ENCODE data around the gene NUP210L.

DNA sequence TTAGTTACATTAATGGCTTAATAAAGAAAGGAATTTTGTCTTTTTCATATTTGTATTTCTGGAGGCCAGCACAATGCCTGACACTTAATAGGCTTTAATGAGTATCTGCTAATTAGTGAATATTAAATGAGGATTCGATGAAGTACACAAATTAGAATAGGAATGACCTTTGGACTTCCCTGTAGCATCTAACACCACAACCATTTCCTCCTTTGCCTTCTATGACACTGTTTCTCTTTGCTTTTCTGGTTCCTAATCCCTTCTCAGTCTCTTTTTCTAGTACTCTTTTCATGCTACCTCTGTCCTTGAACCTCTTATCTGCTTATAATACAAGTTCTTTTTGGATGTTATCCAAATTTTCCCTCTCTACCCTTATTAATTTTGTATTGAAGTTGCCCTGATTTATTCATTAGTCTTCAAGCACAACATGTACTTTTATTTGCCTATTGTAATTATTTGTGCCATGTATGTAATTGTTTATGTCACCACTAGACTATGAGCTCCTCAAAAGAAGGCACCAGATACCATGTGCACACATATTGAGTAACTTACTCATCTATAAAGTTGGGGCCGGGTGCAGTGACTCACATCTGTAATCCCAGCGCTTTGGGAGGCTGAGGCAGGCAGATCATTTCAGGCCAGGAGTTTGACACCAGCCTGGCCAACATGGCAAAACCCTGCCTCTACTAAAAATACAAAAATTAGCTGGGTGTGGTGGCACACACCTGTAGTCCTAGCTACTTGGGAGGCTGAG is 140.5 kb downstream of the NUP210L start:
- TF ChIP-seq MYC (IDR thresholded peaks at IDR 0.05; ENCODE audit: low read depth, low read length) = no peak
- TF ChIP-seq MYC (CRISPR knock-in tag; IDR thresholded peaks at IDR 0.05; ENCODE audit: borderline replicate concordance, low read depth) = no peak
- no peak for TF ChIP-seq ZNF224 (CRISPR knock-in tag; IDR thresholded peaks at IDR 0.05)
- no peak for TF ChIP-seq MAZ (CRISPR knock-in tag; conservative IDR thresholded peaks at IDR 0.05 in 1 of 2, IDR thresholded peaks at IDR 0.05 in 1 of 2)
- TF ChIP-seq SMAD2 (IDR thresholded peaks at IDR 0.05; ENCODE audit: low read depth, low read length) = no peak
- no peak for TF ChIP-seq NFRKB (IDR thresholded peaks at IDR 0.05; ENCODE audit: low read depth)
- TF ChIP-seq RAD21 (CRISPR knock-in tag; conservative IDR thresholded peaks at IDR 0.05 in 1 of 2, IDR thresholded peaks at IDR 0.05 in 1 of 2) = no peak
- TF ChIP-seq, protein P1, sequence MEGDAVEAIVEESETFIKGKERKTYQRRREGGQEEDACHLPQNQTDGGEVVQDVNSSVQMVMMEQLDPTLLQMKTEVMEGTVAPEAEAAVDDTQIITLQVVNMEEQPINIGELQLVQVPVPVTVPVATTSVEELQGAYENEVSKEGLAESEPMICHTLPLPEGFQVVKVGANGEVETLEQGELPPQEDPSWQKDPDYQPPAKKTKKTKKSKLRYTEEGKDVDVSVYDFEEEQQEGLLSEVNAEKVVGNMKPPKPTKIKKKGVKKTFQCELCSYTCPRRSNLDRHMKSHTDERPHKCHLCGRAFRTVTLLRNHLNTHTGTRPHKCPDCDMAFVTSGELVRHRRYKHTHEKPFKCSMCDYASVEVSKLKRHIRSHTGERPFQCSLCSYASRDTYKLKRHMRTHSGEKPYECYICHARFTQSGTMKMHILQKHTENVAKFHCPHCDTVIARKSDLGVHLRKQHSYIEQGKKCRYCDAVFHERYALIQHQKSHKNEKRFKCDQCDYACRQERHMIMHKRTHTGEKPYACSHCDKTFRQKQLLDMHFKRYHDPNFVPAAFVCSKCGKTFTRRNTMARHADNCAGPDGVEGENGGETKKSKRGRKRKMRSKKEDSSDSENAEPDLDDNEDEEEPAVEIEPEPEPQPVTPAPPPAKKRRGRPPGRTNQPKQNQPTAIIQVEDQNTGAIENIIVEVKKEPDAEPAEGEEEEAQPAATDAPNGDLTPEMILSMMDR (IDR thresholded peaks at IDR 0.05 in 2 of 3, conservative IDR thresholded peaks at IDR 0.05 in 1 of 3; ENCODE audit: insufficient read depth in 2 of 3, low read depth in 1 of 3, low read length in 3 of 3) = no peak
- no peak for TF ChIP-seq XRCC5 (IDR thresholded peaks at IDR 0.05; ENCODE audit: low read depth, low read length)
- TF ChIP-seq YBX1 (IDR thresholded peaks at IDR 0.05) = no peak
- TF ChIP-seq, protein P2, sequence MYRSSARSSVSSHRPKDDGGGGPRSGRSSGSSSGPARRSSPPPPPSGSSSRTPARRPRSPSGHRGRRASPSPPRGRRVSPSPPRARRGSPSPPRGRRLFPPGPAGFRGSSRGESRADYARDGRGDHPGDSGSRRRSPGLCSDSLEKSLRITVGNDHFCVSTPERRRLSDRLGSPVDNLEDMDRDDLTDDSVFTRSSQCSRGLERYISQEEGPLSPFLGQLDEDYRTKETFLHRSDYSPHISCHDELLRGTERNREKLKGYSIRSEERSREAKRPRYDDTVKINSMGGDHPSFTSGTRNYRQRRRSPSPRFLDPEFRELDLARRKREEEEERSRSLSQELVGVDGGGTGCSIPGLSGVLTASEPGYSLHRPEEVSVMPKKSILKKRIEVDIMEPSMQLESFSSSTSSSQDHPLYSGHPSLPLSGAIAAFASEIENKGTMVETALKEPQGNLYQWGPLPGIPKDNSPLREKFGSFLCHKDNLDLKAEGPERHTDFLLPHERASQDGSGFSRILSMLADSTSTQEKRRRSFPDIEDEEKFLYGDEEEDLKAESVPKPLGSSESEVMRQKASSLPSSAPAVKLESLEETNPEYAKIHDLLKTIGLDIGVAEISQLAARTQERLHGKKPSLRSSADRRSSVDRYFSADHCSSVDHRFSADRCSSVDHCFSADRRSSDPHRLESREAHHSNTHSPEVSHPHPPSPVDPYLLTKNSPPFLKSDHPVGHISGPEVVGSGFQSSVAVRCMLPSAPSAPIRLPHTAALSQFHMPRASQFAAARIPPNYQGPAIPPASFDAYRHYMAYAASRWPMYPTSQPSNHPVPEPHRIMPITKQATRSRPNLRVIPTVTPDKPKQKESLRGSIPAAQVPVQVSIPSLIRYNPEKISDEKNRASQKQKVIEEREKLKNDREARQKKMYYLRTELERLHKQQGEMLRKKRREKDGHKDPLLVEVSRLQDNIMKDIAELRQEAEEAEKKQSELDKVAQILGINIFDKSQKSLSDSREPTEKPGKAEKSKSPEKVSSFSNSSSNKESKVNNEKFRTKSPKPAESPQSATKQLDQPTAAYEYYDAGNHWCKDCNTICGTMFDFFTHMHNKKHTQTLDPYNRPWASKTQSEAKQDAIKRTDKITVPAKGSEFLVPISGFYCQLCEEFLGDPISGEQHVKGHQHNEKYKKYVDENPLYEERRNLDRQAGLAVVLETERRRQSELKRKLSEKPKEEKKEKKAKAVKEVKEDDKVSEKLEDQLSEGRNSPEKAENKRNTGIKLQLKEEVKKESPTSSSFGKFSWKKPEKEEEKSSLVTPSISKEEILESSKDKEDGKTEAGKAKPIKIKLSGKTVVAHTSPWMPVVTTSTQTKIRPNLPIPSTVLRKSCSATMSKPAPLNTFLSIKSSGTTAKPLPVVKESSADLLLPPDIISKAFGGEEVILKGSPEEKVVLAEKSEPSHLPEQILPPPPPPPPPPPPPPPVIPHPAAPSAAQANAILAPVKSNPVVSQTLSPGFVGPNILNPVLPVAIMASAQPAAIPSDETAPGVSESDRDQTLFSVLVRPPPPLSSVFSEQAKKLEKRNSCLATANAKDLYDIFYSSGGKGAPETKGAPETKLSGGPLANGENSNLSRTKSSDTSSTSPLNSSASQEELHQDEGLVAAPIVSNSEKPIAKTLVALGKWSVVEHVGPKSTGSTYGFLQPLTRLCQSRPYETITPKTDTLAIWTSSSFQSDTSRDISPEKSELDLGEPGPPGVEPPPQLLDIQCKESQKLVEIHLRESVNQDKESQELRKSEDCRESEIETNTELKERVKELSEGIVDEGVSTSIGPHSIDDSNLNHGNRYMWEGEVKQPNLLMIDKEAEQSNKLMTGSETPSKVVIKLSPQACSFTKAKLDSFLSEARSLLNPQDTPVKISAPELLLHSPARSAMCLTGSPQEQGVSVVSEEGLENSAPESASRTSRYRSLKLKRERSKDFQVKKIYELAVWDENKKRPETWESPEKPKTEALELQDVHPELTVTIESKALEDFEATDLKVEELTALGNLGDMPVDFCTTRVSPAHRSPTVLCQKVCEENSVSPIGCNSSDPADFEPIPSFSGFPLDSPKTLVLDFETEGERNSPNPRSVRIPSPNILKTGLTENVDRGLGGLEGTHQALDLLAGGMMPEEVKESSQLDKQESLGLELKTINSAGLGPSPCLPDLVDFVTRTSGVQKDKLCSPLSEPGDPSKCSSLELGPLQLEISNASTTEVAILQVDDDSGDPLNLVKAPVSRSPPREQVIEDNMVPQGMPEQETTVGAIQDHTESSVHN (IDR thresholded peaks at IDR 0.05; ENCODE audit: borderline replicate concordance in 1 of 2, low read depth in 1 of 2) = no peak

Data from K562 (cell line).